Left colon (tissue), 2 donors: ENCODE measurements around the gene CAB39. TPM values are rescaled to one million over a fixed set of nuclear protein-coding genes. Genes with fewer than 3 reads are reported as not detected.
"Not testable (repeated sequence)": the region's sequence is repeated elsewhere in the genome, so short reads cannot be mapped to it uniquely, and the experiment has no call there.

Source experiments
- ATAC-seq: fragments of 200-7000 bp; cut with Tn5 transposase; one replicate; pipeline ENCODE4 v1.9.1; 2020; ENCODE audit warnings: mild to moderate bottlenecking, moderate library complexity
- DNase-seq, 2 donors: peaks; one replicate each; pipeline ENCODE4 v3.0.0-alpha.2; 2020
- intact Hi-C, 2 donors: fragments of 100-400 bp; cut with DNase I in 1 of 2; cut with micrococcal nuclease in 1 of 2; formaldehyde crosslinking; loops; one replicate each; pipeline versions ENCODE4 v1.11.2 to v1.14.0; 2022; cut with DNase I, micrococcal nuclease
- total RNA-seq, 2 donors: library from RNA; stranded (reverse); fragmentation: NEBNext Ultra II Directional; extraction: Animal tissue kit (Norgen Biotek cat#: 25700); gene quantifications; one replicate each; pipeline ENCODE4 v1.2.1, GENCODE V29; 2021
- donor health status: DM: no; HTN: no; CAD: no.
- donor health status: DM: yes; HTN: yes; CAD: no.

Gene CAB39
- total RNA-seq, 2 donors from 2014 or later = 116 to 143 TPM

DNA sequence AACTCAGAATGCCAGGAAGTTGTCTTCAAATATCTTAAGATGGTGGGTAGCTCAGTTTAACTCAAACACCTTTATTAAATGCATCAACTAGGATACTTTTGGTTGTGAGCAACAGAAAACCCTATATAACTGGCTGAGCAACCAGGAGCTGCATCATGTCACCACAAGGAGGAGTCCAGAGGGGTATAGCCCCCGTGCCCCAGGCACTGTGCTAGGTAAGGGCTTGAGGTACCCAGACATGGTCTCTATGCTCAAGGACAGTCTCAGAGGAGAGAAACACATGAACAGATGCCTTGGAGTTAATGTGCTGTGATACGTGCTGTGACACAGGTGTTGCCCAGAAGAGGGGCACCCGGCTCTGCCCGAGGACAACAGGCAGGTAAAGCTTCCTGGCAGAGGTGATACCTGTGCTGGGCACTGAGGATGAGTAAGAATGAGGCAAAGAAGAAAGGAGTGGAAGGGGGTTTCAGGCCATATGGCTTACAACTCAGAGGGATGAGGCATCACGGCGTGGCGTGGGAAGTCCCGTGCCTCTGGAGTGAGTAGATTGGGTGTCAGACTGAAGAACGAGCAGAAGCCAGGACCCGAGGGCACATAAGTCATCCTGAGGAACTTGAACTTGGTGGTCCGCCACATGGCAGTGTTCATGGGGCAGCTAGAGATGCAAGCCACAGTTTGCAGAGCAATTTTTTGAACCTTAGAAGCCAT, 32.0 kb upstream of the CAB39 start:
- no peak for ATAC-seq
- DNase-seq = no peak
- intact Hi-C loops = no loop called here

DNA sequence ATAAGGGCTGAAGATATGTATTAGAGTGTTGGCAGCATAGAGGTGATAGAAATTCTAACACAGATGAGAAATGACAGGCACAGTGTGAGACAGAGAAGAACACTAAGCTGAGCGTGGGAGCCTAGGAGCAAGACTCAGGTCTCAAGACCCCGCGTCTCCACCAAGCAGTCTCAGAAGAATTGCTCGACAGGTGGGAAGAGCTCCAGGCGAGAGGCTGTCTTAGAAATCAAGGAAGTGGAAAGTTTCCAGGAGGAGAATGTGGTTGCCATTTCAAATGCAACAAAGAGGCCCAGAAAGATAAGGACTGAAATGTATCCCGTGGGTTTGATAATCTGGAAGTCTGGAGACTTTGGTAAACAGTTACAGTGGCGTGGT, 31.5 kb upstream of the CAB39 start:
- no peak for ATAC-seq
- DNase-seq = no peak
- intact Hi-C loops = no loop called here

DNA sequence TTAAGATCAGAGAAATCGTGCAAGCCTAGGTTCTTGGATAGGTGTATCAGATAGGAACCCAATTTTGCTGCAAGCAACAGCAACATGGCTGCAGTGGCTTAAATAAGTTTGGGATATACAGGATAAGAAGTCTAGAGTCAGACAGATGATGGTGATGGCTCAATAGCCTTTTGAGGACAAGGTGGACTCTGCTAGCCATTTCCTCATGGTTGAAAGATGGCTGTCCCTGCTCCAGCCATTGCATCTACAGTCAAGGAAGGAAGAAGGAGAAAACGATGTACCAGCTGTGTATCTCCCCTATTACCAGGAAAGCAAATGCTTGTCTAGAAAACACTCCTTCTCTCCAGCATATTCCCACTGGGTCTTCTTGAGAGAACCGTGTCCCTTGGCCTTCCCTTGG, 30.1 kb upstream of the CAB39 start:
- DNase-seq = no peak
- no peak for ATAC-seq
- intact Hi-C loops = no loop called here

GRCh38 chr2:230684270-230685168, 28.1 kb upstream of the CAB39 start:
- intact Hi-C loops = no loop called here
- DNase-seq = peak; percentile 69 to 72
- ATAC-seq = peak; percentile 69

DNA sequence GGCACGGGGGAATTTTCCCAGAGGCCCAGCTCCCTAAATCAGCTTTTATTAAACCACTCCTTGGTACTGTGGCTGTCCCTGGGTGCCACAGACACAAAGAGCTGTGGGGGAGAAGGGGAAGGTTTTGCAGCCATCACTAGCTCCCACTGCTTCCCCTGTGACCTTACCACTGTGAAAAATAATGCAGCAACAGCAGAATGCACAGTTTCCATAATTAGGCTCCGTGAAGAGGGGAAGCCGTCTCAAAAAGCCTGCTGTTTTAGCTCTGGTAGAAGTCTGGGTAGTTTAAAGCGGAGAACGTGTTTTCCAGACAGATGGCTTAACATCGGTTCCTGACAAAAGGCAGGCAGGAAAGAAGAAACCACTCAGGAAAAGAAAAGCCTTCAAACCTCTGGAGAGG, 27.5 kb upstream of the CAB39 start:
- intact Hi-C loops = no loop called here
- no peak for DNase-seq
- ATAC-seq = no peak

DNA sequence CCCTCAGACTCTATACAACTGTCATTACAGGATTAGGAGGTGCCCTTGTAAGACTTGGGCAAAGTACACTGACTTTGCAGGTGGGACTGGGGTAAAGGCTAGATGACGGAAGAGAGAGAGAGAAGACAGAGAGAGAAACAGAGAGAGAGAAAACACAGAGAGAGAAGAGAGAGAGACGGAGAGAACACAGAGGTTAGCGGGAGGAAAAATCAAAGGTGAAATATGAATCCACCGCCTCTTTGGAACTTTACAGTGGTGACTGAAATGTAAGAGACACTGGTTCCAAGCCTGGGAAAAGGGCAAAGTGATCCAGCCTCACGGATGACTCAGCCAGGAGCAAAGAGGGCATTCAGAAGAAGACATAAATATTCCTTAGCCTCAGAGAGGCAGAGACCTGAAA, 25.1 kb upstream of the CAB39 start:
- peak; percentile 88 for ATAC-seq
- intact Hi-C loops = no loop called here
- no peak for DNase-seq

- ATAC-seq (no peak), DNase-seq (no peak)
- intact Hi-C loops = no loop called here
Observed at GRCh38 chr2:230688490-230688889, 24.2 kb upstream of the CAB39 start.

DNA sequence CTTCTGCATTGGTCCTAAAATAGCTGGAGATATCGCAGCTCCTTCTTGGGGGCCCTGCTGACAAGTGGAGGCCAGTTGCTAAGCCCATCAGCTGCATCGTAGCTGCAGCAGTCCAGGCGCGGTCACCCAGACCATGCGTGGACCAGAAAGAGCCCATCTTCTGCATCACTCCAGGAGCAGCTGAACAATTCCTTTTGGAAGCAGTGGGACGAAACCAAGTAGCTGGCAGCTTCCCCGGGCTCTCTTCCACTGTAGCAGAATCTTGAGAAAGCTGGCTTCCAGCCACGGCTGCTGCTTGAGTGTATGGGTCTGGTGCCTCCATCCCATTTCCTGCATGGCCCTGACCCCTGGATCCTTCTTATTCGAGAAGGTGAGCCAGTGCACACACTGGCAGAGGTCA, 22.2 kb upstream of the CAB39 start:
- no peak for ATAC-seq
- intact Hi-C loops = no loop called here
- peak in 1 of 2 donors; percentile 48 for DNase-seq

- DNase-seq (no peak), ATAC-seq (no peak)
- intact Hi-C loops = no loop called here
Observed at GRCh38 chr2:230691005-230691647, 21.5 kb upstream of the CAB39 start.

- DNase-seq = no peak
- no peak for ATAC-seq
- intact Hi-C loops = no loop called here
Observed at GRCh38 chr2:230692760-230693159, 19.9 kb upstream of the CAB39 start.

DNA sequence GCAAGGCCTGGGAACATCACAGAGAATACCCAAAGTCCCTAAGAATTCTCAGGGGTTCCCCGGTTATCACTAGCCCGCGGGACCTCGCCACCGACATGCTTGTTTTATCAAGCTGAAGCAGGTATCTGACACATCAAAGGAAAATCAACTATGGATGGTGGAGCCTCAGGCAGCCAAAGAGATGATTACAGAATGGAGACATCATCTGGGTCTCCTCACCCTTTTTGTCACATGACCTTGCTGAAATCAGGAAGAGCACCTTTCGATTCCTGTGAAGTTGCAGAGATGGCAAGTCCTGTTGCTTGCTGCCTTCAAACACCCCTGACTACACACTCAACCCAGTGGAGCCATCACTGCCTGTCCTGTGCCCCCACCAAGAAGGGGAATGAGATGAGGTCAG, 19.2 kb upstream of the CAB39 start:
- ATAC-seq (no peak), DNase-seq (no peak)
- intact Hi-C loops = no loop called here

DNA sequence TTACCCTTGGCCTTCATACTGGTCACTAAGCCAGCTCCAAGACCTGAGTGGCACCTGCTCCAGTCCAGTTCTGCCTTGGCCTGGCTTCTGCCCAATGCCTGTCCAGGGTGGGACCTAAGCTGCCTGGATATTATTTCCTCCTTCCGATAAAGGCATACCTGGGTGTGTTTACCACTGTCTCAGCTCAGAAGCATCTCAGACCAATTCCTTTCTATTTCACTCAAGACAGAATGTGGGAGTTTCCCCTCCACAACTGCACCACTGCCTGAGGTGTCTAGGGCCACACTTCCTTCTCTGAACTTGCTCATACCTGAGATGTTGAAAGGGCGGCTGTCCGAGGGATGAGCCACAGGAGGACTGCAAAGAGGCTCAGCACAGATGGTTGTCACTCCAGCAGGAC, 18.4 kb upstream of the CAB39 start:
- peak; percentile 95 for ATAC-seq

GRCh38 chr2:230695551-230695950, 17.1 kb upstream of the CAB39 start:
- intact Hi-C loops = no loop called here
- no peak for DNase-seq
- no peak for ATAC-seq

More for the DNA sequence above, 18.4 kb upstream of the CAB39 start:
- intact Hi-C loops = no loop called here
- DNase-seq = peak; percentile 40 to 68

GRCh38 chr2:230696670-230697069, 16.0 kb upstream of the CAB39 start:
- DNase-seq (no peak), ATAC-seq (no peak)
- intact Hi-C loops = no loop called here

DNA sequence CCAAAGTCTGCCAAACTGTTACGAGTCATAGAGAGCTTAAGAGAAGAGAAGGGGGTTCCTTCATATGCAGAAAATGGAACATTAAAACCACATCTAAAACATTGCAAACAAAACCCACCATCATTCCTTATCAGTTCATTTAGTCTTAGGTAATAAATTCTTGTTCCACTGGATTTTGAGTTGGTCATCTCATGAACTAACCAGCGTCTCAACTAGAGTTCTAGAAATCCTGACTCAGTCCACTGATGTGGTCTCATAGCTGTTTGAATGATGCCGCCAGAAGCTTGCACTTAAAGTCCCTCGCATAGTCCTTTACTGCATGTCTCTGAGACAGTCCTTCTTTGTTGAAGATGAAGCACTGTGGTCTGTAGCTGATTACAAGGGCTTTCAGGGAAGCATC, 15.0 kb upstream of the CAB39 start:
- intact Hi-C loops = no loop called here
- no peak for DNase-seq
- ATAC-seq = no peak

GRCh38 chr2:230698753-230699152, 13.9 kb upstream of the CAB39 start:
- intact Hi-C loops, DNase-seq, ATAC-seq: not testable (repeated sequence)

DNA sequence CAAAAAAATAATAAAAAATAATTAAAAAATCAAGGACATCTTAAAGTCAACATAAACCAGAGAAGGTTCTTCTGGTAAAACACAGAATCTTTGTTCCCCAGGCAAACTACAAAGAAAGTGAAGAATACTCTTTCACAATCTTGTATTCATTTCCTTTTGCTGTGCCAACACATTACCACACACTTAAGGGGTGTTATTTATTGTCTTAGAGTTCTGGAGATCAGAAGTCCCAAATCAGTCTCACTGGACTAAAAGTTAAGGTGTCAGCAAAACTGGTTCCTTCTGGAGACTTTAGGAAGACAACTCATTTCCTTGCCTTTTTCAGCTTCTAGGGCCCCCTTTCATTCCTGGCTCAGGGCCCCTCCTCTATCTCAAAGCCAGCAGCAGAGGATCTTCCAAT, 12.2 kb upstream of the CAB39 start:
- ATAC-seq (no peak), DNase-seq (no peak)
- intact Hi-C loops = no loop called here

- ATAC-seq = no peak
- DNase-seq = no peak
- intact Hi-C loops = no loop called here
Observed at GRCh38 chr2:230701308-230701707, 11.3 kb upstream of the CAB39 start.

DNA sequence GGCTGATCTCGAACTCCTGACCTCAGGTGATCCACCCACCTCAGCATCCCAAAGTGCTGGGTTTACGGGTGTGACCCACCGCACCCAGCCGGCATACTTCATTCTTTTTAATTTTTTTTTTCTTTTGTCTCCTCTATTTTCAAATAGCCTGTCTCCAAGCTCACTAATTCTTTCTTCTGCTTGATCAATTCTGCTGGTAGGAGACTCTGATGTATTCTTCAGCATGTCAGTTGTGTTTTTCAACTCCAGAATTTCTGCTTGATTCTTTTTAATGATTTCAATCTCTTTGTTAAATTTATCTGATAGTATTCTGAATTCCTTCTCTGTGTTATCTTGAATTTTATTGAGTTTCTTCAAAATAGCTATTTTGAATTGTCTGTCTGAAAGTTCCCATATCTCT, 10.2 kb upstream of the CAB39 start:
- DNase-seq, intact Hi-C loops, ATAC-seq: not testable (repeated sequence)

DNA sequence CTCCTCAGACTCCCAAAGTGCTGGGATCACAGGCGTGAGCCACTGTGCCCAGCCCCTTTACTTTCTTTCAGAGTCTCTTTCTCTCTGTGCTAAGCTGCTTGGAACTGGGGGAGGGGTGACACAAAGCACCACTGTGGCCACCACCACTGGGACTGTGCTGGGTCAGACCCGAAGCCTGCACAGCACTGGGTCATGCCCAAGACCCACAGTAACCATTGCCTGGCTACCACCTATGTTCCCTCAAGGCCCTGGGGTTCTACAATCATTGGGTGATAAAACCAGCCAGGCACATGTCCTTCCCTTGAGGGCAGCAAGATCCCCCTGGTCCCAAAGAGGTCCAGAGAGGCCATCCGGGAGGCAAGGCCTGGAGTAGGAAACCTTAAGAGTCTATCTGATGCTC, 9.1 kb upstream of the CAB39 start:
- intact Hi-C loops = no loop called here
- ATAC-seq = no peak
- no peak for DNase-seq
